ENCODE results near the gene PKIG.

DNA sequence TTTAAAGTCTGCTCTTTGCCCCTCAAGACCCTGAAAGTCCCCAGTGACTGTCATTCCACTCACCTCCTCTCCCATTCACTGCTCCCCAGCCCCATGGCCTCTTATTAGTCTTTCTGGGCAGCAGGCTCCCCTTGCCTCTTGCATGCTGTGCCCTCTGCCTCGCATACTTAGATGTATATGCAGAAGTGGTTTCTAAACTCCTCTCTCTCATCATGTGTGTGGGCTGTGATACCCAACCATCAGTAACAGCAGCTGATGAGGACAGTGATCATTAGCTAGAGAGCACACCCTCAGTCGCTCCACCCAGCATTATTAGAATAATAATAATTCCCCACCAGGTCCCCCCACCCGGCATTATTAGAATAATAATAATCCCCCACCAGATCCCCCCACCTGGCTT is 14.5 kb downstream of the PKIG start:
- TF ChIP-seq CBX3 (IDR thresholded peaks at IDR 0.05; ENCODE audit: low read depth) (no peak), POLR2A (IDR thresholded peaks at IDR 0.05; ENCODE audit: borderline replicate concordance, extremely low read depth, insufficient read depth, insufficient read length) (no peak), FOSL1 (IDR thresholded peaks at IDR 0.05; ENCODE audit: low read depth) (no peak), RAD21 (IDR thresholded peaks at IDR 0.05; ENCODE audit: low read depth) (no peak), ZNF274 (IDR thresholded peaks at IDR 0.05; ENCODE audit: low read depth, low read length) (no peak)
- TF ChIP-seq, protein P1, sequence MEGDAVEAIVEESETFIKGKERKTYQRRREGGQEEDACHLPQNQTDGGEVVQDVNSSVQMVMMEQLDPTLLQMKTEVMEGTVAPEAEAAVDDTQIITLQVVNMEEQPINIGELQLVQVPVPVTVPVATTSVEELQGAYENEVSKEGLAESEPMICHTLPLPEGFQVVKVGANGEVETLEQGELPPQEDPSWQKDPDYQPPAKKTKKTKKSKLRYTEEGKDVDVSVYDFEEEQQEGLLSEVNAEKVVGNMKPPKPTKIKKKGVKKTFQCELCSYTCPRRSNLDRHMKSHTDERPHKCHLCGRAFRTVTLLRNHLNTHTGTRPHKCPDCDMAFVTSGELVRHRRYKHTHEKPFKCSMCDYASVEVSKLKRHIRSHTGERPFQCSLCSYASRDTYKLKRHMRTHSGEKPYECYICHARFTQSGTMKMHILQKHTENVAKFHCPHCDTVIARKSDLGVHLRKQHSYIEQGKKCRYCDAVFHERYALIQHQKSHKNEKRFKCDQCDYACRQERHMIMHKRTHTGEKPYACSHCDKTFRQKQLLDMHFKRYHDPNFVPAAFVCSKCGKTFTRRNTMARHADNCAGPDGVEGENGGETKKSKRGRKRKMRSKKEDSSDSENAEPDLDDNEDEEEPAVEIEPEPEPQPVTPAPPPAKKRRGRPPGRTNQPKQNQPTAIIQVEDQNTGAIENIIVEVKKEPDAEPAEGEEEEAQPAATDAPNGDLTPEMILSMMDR (IDR thresholded peaks at IDR 0.05 in 2 of 3, conservative IDR thresholded peaks at IDR 0.05 in 1 of 3; ENCODE audit: borderline replicate concordance in 1 of 3, insufficient read depth in 1 of 3, low read depth in 2 of 3, low read length in 2 of 3) = no peak
